KMS-11 (cell line): Measurements from ENCODE around the gene NSUN6.

Source experiments
- H2AFZ ChIP-seq: fragments of 200-600 bp; sonication (generic); 2 replicates; pipeline ENCODE4 v1.6.1; 2016; ENCODE audit warnings: antibody characterized with exemption, mixed run types, low read depth
- H3K27ac ChIP-seq: fragments of 200-600 bp; sonication (generic); 2 replicates; pipeline ENCODE4 v1.6.1; 2016; ENCODE audit warnings: mild to moderate bottlenecking, mixed run types
- H3K27me3 ChIP-seq: fragments of 200-600 bp; sonication (generic); 2 replicates; pipeline ENCODE4 v1.6.1; 2017; ENCODE audit warnings: mild to moderate bottlenecking, low read depth, mixed run types, moderate library complexity; ENCODE audit not compliant: insufficient read depth
- H3K36me3 ChIP-seq: fragments of 200-600 bp; sonication (generic); 2 replicates; pipeline ENCODE4 v1.6.1; 2017; ENCODE audit warnings: mild to moderate bottlenecking, mixed run types; ENCODE audit not compliant: insufficient read depth
- H3K4me1 ChIP-seq: fragments of 200-600 bp; sonication (generic); 2 replicates; pipeline ENCODE4 v1.6.1; 2016; ENCODE audit warnings: mild to moderate bottlenecking, low read depth, mixed run types; ENCODE audit not compliant: poor library complexity, severe bottlenecking
- H3K4me2 ChIP-seq: fragments of 200-600 bp; sonication (generic); 2 replicates; pipeline ENCODE4 v1.7.0; 2016; ENCODE audit warnings: mild to moderate bottlenecking, mixed run types
- H3K4me3 ChIP-seq: fragments of 200-600 bp; sonication (generic); IDR thresholded peaks from 2 replicates; pipeline ENCODE4 v1.6.1; 2017; ENCODE audit warnings: low read depth, low read length, mixed read lengths; ENCODE audit not compliant: insufficient read depth
- H3K79me2 ChIP-seq: fragments of 200-600 bp; sonication (generic); 2 replicates; pipeline ENCODE4 v1.6.1; 2016; ENCODE audit warnings: low read depth, mixed run types; ENCODE audit not compliant: insufficient read depth
- H3K9ac ChIP-seq: fragments of 200-600 bp; sonication (generic); 2 replicates; pipeline ENCODE4 v1.6.1; 2016; ENCODE audit warnings: mild to moderate bottlenecking, mixed run types
- H4K20me1 ChIP-seq: fragments of 200-600 bp; sonication (generic); 2 replicates; pipeline ENCODE4 v1.6.1; 2016; ENCODE audit warnings: mild to moderate bottlenecking, mixed run types; ENCODE audit not compliant: insufficient read depth
- CTCF ChIP-seq: fragments of 200-600 bp; sonication (generic); conservative IDR thresholded peaks from 2 replicates; pipeline ENCODE4 v1.6.1; 2017; ENCODE audit warnings: low read depth, mild to moderate bottlenecking, antibody characterized with exemption, low read length, moderate library complexity, mixed read lengths

The NSUN6 gene

DNA sequence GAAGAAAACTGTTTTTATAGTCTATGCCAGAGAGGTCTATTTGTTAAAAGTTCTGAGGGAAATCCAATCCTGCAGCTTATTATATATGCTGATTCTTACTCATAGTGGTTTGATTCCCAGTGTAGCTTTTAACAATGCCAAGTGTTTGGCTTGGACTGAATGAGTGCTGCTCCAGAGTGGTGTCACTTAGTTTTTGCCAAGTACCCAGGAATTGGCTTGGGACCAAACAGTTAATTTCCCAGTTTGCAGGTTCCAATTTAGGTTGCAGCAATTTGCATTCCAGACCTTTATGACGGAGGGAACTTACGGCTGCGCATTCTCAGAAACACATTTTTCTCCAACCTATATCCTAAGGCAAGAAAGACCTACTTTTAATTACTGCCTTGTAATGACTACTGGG lies 32.4 kb downstream of the NSUN6 start:
- no peaks in the 10 kb centered on the region for H3K4me1 ChIP-seq
- H3K4me3 ChIP-seq = no peak overlapping the region
- H3K9ac ChIP-seq = no peak overlapping the region
- TF ChIP-seq CTCF = no peak
- H3K79me2 ChIP-seq = no peaks in the 10 kb centered on the region
- H3K36me3 ChIP-seq = no peaks in the 10 kb centered on the region
- no peak overlapping the region for H3K27ac ChIP-seq
- no peaks in the 10 kb centered on the region for H4K20me1 ChIP-seq
- no peak overlapping the region for H3K4me2 ChIP-seq
- H2AFZ ChIP-seq = no peak overlapping the region
- H3K27me3 ChIP-seq = no peaks in the 10 kb centered on the region

DNA sequence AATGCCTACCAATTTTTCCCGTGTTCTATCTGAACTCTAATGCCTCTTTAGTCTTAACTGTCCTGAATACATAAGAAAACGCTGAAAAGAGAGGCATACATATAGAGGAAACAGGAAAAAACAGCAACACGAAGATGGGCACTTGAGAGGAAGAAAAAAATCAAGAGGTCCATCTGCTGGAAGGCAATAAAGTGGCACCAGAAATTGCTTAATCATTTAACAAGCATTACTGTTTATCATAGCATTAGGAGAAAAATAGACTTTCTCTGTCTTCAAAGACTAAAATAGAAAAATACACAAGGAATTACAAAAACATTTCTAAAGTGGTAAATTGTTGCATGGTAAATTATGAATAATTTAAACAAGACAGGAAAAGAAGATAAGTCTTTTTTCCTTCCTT lies 35.0 kb downstream of the NSUN6 start:
- Histone ChIP-seq H3K27ac (no peak overlapping the region), H3K27me3 (no peaks in the 10 kb centered on the region), H2AFZ (no peak overlapping the region), H3K4me1 (no peaks in the 10 kb centered on the region), H3K4me3 (no peak overlapping the region), H3K36me3 (no peaks in the 10 kb centered on the region), H3K4me2 (no peak overlapping the region), H3K9ac (no peak overlapping the region), H4K20me1 (no peaks in the 10 kb centered on the region), H3K79me2 (no peaks in the 10 kb centered on the region)
- no peak for TF ChIP-seq CTCF

DNA sequence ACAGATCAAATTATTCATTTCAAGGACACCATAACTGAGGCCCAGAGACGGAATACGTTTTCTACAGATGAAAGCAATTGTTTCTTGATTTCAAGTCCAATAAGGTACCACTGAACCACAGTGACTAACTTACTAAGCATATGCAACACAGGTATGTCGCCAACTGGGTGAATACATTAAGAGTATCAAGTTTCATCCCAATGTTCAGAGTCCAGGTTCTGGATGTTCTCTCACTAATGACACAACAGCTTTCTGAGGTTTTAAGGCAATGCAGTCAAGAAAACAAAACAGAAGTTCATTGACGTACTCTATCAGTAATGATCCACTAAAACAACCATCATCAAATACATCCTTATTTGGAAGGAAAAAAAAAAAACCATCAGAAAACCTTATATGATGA lies 35.8 kb downstream of the NSUN6 start:
- no peak overlapping the region for H2AFZ ChIP-seq

GRCh38 chr10:18611168-18611567 lies 40.2 kb downstream of the NSUN6 start:
- H3K4me3 ChIP-seq = no peak overlapping the region
- TF ChIP-seq CTCF = no peak
- H3K9ac ChIP-seq = no peak overlapping the region
- no peak overlapping the region for H2AFZ ChIP-seq
- no peaks in the 10 kb centered on the region for H3K36me3 ChIP-seq
- no peaks in the 10 kb centered on the region for H3K27me3 ChIP-seq
- no peaks in the 10 kb centered on the region for H3K79me2 ChIP-seq
- peaks cover 18% of the 10 kb centered on the region for H3K4me1 ChIP-seq
- no peak overlapping the region for H3K4me2 ChIP-seq
- no peaks in the 10 kb centered on the region for H4K20me1 ChIP-seq
- no peak overlapping the region for H3K27ac ChIP-seq

More for the DNA sequence above, 35.8 kb downstream of the NSUN6 start:
- no peaks in the 10 kb centered on the region for H4K20me1 ChIP-seq
- H3K36me3 ChIP-seq = no peaks in the 10 kb centered on the region
- H3K27me3 ChIP-seq = no peaks in the 10 kb centered on the region
- H3K27ac ChIP-seq = no peak overlapping the region
- no peak overlapping the region for H3K4me3 ChIP-seq
- H3K4me1 ChIP-seq = no peaks in the 10 kb centered on the region
- H3K9ac ChIP-seq = no peak overlapping the region
- H3K79me2 ChIP-seq = no peaks in the 10 kb centered on the region
- H3K4me2 ChIP-seq = no peak overlapping the region
- TF ChIP-seq CTCF = no peak
